NCI-H1417 (cell line): ENCODE results near the gene GJC1.
"Not testable (repeated sequence)": the region's sequence is repeated elsewhere in the genome, so short reads cannot be mapped to it uniquely, and the experiment has no call there.

Source experiments
- DNase-seq, 3 experiments: peaks; one replicate each; lab custom pipeline; 2025; lab: John Stamatoyannopoulos, UW

The GJC1 gene

GRCh38 chr17:44844390-44844830 lies 14.3 kb upstream of the GJC1 start:
- no peak for DNase-seq

- DNase-seq, result no peak
These were observed 12.7 kb upstream of the GJC1 start for GRCh38 chr17:44842748-44843147.

GRCh38 chr17:44840936-44841335 lies 10.8 kb upstream of the GJC1 start:
- DNase-seq, result no peak

- no peak for DNase-seq
These were observed 10.2 kb upstream of the GJC1 start for GRCh38 chr17:44840274-44840673.

GRCh38 chr17:44837196-44837595 lies 7.1 kb upstream of the GJC1 start:
- no peak for DNase-seq

GRCh38 chr17:44832805-44833204 lies 2.7 kb upstream of the GJC1 start:
- DNase-seq, result no peak

- DNase-seq, result no peak
These were observed 1.3 kb upstream of the GJC1 start for GRCh38 chr17:44831371-44831770.

- peak in 2 of 3 experiments; percentile 22 to 38 for DNase-seq
These were observed 537 bp upstream of the GJC1 start for GRCh38 chr17:44830359-44831288.

- DNase-seq, result peak in 2 of 3 experiments; percentile 53 to 72
These were observed 1.1 kb downstream of the GJC1 start for GRCh38 chr17:44828919-44829522.

GRCh38 chr17:44827863-44828262 lies 2.2 kb downstream of the GJC1 start:
- DNase-seq, result no peak

GRCh38 chr17:44826123-44826790 lies 3.8 kb downstream of the GJC1 start:
- no peak for DNase-seq

GRCh38 chr17:44825236-44825635 lies 4.9 kb downstream of the GJC1 start:
- DNase-seq, result not testable (repeated sequence)

- peak; percentile 82 to 98 (median 84) for DNase-seq
These were observed 9.4 kb downstream of the GJC1 start for GRCh38 chr17:44820631-44821212.

- not testable (repeated sequence) for DNase-seq
These were observed 11.6 kb downstream of the GJC1 start for GRCh38 chr17:44818508-44818907.

- no peak for DNase-seq
These were observed 17.8 kb downstream of the GJC1 start for GRCh38 chr17:44812263-44812662.

GRCh38 chr17:44808656-44809388 lies 21.3 kb downstream of the GJC1 start:
- not testable (repeated sequence) for DNase-seq

GRCh38 chr17:44808156-44808555 lies 21.9 kb downstream of the GJC1 start:
- DNase-seq, result no peak

GRCh38 chr17:44807817-44808155 lies 22.3 kb downstream of the GJC1 start:
- DNase-seq, result peak in 1 of 3 experiments; percentile 18

- DNase-seq, result no peak
These were observed 22.8 kb downstream of the GJC1 start for GRCh38 chr17:44807093-44807816.

GRCh38 chr17:44804302-44805089 lies 25.6 kb downstream of the GJC1 start:
- DNase-seq, result no peak
